Activated T-cell treated with anti-CD3 and anti-CD28 coated beads for 1 hour (primary cell): ENCODE results near the gene PCSK4.
"Not testable (repeated sequence)": the region's sequence is repeated elsewhere in the genome, so short reads cannot be mapped to it uniquely, and the experiment has no call there.

Experiments used
- DNase-seq: peaks from one replicate; pipeline ENCODE4 v3.0.0-alpha.2; 2020; ENCODE audit warnings: low read depth

The PCSK4 gene

DNA sequence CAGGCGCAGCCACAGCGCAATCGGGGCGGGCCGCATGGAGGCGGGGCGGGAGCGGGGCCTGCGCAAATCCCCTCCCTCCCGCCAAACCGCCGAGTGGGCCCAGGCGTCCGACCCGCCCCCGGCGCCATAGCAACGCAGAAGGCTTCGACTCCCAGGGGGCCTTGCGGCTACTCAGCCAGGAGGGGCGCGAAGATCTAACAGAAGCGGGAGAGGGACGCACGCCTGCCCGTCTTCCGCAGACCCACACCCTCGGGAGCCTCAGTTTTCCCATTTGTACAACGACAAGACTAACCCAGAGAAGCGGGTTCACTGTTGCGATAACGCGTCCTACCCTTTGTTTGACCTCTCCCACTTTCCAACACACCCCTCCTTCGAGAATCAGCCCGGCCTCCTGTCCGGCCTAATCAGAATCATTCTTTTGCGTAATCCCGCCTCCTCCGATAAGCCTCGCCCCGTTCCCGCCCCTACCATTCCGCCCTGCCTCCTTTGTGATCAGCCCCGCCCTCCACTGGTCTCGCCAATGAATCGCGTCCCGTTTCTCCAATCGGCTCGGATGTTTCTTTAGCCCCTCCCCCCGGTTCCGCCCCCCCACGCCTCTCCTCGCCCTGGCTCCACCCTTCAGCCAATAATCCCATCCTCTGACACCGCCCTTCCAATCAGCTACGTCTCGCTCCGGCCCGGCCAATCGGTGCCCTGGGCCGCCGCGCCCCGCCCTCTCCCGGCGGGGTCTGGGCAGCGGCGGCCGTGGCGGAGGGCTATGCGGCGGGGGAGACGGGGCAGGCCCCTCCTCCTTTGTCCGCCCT is at the start of gene PCSK4:
Gene PCSK4 (minus strand): TSS at position 40 of the 803 bp plus-strand sequence. CDS start 4 bp downstream, at position 36.
- peak; percentile 98 for DNase-seq

- DNase-seq = not testable (repeated sequence)
Observed at GRCh38 chr19:1539749-1540148, 49.6 kb upstream of the PCSK4 start.

DNA sequence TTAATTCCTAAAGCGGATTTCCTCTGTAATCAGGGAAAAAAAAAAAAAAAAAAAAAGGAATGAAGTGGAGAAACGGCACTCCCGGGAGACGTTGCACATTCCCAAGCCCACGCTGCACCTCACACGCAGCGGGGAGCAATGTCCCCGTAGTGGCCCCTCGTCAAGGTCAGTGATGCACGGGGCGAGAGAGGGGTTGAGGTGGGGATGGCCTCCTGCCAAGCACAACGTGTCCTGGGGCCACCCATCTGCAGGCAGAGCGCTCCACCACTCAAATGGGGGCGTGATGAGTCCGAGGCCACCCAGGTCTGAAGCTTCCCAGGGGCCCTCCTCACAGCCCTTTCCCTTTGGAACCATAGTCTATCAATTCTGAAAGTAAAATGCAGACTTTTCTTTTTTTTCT is 48.8 kb upstream of the PCSK4 start:
- DNase-seq = no peak

DNA sequence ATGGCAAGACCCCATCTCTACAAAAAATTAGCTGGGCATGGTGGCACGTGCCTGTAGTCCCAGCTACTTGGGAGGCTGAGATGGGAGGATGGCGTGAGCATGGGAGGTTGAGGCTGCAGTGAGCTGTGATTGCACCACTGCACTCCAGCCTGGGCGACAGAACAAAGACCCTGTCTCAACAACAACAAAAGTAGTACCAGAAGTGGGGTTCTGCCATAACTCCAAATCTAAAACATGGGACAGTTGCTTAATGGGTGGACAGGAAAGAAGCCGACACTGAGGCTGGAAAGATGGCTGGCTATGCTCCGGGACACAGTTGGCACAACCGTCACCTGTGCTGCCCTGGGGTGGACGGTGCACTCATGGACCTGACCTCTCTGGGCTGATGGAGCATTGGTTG is 45.5 kb upstream of the PCSK4 start:
- not testable (repeated sequence) for DNase-seq

DNA sequence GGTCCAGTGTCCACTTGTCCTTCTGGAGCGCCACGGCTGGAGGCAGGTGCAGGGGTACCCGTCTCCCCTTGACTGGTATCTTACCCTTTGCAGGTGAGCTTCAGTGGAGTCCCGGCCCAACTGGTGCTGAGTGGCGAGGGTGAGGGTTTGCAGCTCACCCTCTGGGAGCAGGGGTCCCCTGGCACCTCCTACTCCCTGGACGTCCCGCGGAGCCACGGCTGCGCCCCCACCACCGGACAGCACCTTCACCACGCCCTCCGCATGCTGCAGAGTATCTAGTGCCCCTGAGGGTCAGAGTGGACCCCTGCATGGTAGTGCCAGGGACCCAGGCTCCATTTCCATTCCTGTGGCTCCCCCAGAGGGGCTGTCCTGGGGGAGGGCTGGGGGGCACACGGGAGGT is 44.8 kb upstream of the PCSK4 start:
- no peak for DNase-seq

- DNase-seq = no peak
Observed at GRCh38 chr19:1533510-1534150, 43.5 kb upstream of the PCSK4 start.

- DNase-seq = no peak
Observed at GRCh38 chr19:1532003-1532402, 41.9 kb upstream of the PCSK4 start.

- DNase-seq = no peak
Observed at GRCh38 chr19:1531587-1531986, 41.4 kb upstream of the PCSK4 start.

GRCh38 chr19:1530856-1531255 is 40.7 kb upstream of the PCSK4 start:
- not testable (repeated sequence) for DNase-seq

DNA sequence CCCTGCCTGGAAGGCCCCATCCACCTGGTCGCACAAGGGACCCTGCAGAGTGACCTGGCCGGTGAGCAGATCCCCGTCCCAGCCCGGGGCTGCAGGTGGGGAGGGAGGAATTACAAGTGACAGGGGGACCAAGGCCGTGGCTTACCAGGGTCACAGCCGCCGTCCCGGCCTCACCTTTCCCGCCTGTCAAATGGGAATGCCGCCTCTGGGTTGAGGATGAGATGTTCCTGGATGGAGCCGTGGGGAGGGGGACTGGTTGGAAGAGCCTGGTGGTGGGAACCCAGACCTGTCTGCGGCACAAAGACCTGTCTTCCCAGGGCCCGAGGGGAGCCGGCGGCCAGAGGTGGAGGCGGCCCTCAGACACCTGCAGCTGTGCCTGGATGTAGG is 39.3 kb upstream of the PCSK4 start:
- no peak for DNase-seq

- DNase-seq = no peak
Observed at GRCh38 chr19:1528596-1529429, 38.7 kb upstream of the PCSK4 start.

GRCh38 chr19:1527650-1528309 is 37.6 kb upstream of the PCSK4 start:
- no peak for DNase-seq

DNA sequence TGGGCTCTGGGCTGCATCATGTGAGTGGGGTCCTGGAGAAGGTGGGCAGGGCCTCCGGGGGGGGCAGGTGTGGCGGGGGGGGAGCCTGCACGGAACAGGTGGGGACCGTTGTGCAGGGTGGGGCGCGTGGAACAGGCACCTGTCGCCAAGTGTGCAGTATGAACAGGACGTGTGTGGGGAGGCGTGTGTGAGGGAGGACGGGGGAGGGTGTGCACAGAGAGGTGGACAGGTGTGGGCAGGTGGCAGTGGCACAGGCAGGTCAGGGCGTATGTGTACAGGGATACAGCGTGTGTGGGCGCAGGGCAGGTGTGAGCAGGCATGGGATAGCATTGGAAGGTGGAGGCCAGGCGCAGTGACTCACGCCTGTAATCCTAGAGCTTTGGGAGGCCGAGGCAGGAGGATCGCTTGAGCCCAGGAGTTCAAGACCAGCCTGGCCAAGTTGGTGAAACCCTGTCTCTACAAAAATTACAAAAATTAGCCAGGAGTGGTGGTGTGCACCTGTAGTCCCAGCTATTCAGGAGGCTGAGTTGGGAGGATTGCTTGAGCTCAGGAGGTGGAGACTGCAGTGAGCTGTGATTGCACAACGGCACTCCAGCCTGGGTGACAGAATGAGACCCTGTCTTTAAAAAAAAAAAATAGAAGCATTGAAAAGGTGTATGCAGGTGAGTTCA is 37.0 kb upstream of the PCSK4 start:
- no peak for DNase-seq

DNA sequence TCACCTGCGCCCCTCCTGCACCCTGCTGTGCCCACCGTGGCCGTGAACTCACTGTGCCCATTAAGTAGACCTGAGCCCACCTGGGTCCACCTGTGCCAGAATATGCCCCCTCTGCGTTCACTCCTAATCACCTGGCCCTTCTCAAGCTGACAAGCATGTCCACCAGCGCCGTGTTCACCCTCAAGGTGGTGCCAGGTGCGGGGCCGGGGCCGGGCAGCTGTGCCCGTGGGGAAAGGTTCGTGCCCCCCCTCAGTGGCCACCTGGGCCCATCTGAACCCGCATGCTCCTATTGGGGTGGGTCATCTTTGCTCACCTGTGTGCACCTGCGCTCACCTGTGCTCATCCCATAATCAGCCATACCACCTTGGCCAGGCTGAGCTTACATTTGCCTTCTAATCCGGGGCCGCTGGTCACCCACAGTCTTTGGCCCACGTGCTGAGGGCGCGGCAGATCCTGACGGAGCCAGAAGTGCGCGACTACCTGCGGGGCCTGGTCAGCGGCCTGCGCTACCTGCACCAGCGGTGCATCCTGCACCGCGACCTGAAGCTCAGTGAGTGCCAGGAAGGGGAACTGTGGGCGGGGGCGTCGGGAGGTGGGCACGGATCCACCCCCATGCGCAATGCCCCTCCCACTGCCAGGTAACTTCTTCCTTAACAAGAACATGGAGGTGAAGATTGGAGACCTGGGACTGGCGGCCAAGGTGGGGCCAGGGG is 36.1 kb upstream of the PCSK4 start:
- no peak for DNase-seq

DNA sequence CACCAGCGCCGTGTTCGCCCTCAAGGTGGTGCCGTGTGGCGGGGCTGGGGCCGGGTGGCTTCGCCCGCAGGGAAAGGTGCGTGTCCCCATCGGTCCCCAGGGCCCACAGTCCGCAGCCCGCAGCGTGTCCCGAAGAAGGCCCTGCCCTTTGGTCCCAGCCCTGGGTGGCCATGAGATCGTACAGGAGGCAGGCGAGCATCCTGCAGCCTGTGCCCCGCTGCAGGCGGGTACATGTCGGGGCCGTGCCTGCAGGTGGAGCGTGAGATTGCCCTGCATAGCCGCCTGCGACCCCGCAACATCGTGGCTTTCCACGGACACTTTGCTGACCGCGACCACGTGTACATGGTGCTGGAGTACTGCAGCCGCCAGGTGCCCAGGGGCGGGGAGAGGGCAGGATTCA is 35.2 kb upstream of the PCSK4 start:
- DNase-seq = no peak

DNA sequence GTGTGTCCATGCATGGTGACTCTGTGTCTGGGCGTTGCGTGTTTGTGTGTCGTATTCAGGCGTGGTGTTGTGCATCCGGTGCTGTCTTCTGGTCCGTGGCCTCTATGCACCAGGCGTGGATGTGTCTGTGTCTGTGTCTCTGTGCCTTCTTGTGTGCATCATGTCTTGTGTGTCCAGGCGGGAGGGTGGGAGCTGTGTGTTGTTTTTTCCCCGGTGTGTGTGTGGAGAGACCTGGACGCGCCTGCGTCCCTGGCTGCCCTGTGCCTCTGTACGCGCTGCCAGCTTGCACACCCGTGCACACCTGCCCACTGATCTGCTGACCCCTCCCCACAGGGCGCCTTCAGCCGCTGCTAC is 34.8 kb upstream of the PCSK4 start:
- no peak for DNase-seq

GRCh38 chr19:1524287-1524971 is 34.3 kb upstream of the PCSK4 start:
- no peak for DNase-seq

DNA sequence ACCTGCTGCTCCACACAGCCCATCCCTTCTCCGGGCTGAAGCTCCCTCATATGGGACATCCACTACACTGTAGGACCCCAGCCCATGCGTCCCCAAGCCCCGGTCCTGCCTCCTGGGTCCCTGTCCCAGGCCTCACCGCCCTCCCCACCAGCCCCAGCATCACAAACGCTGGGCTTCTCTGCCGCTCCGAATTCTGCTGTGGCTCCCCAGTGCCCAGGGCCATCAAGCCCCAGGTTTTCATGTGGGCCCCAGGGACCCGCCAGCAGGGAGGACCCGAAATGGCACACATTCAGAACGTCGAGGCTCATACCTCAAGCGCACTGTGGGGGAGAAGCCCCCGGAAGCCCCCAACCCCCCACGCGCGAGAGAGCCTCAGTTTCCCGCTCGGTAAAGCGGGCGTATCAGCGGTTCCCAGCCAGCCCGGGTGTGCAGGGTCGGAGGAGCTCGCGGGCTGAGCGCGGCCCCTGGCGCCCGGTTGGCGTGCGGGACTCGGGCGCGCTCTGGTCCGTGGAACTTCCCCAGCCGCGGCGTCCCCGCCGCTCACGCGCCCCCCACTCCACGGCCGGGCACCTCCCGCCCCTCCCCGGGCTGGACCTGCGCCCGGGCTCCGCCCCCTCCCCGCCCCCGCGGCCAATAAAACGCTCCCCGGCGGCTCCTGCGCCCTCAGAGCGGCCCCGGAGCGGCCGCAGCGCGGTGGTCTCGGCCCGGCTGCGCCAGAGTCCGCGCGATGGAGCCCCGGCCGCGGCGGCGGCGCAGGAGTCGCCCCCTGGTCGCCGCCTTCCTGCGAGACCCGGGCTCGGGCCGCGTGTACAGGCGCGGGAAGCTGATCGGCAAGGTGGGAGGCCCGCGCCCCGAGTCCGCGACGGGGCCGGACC is 33.5 kb upstream of the PCSK4 start, which contains the start of gene PLK5:
Gene PLK5 (plus strand): TSS at position 666 of the 875 bp plus-strand sequence. CDS start 2,920 bp downstream, outside the sequence.
- no peak for DNase-seq

DNA sequence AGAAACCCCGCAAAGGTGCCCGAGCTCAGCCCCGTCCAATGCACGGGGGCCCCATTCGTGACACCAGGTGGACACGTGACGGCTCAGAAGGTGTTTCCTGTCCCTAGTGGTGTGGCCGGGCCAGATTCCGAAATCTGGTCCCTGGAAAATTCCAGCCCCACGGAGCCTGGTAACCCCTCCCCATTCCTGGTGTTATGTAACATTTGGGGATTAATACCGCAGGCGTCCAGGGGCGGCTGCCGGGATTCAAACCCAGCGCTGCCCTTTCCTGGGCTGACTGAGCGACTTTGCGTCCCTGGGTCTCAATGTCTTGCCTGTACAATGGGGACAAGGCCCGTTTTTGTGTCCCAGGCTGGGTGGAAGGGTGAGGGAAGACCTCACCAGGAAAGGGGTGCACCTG is 32.7 kb upstream of the PCSK4 start:
- DNase-seq = no peak
